Astrocyte of the spinal cord (primary cell): ENCODE measurements around the gene PNLIPRP2.

Experiments
- DNase-seq: peaks from one replicate; pipeline ENCODE4 v3.0.0; 2011; ENCODE audit warnings: low read depth, low spot score
- H3K4me3 ChIP-seq: 2 replicates; pipeline ENCODE4 v1.5.1; 2011; ENCODE audit warnings: low read depth, mild to moderate bottlenecking, low read length, moderate library complexity
- in situ Hi-C: cut with HindIII; loops from 2 replicates; pipeline ENCODE4 v1.10.0; 2017; ENCODE audit warnings: low sequenced_read_pairs
- TF ChIP-seq, protein P1 (sequence below): IDR thresholded peaks from 2 replicates; pipeline ENCODE4 v1.5.1; 2012; ENCODE audit warnings: low read depth, mild to moderate bottlenecking, low read length, inconsistent platforms

PNLIPRP2 gene

DNA sequence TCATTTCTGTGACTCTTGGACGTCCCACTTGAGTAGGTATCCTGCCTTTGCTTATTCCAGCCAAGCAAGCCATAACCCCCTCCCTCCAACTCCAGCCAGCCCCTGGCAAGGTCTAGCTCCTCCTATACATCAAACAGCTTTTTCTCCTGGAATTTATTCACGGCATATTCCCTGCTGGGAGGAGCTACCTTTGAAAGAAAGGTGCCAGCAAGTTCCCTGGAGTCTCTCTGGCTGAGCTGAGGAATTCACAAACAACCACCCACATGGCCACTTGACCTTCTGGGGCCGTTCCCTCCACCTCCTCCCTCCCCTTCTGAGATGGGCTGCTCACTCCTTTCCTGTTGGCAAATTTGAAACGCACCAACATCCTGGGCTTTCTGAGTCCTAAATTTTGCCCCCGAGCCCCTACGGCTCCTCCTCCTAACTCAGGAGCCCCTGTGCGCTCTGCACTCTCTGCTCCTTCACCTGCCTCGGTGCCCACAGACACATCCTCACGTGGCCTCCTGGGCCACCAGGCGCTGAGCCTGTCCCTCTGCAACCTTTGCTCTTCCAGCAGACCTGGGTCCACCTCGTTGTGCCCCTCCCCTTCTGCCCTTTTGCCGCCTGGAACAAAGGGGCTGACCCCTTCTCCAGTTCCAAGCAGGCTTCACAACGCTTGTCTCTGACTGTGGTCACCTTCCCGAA lies 73.6 kb downstream of the PNLIPRP2 start:
- H3K4me3 ChIP-seq, result no peak overlapping the region
- in situ Hi-C loops, result no loop called here
- TF ChIP-seq, protein P1, sequence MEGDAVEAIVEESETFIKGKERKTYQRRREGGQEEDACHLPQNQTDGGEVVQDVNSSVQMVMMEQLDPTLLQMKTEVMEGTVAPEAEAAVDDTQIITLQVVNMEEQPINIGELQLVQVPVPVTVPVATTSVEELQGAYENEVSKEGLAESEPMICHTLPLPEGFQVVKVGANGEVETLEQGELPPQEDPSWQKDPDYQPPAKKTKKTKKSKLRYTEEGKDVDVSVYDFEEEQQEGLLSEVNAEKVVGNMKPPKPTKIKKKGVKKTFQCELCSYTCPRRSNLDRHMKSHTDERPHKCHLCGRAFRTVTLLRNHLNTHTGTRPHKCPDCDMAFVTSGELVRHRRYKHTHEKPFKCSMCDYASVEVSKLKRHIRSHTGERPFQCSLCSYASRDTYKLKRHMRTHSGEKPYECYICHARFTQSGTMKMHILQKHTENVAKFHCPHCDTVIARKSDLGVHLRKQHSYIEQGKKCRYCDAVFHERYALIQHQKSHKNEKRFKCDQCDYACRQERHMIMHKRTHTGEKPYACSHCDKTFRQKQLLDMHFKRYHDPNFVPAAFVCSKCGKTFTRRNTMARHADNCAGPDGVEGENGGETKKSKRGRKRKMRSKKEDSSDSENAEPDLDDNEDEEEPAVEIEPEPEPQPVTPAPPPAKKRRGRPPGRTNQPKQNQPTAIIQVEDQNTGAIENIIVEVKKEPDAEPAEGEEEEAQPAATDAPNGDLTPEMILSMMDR, result no peak
- no peak for DNase-seq
